Kidney (tissue), 14 donors: Measurements from ENCODE around the gene NIPAL4. TPM values are rescaled to one million over a fixed set of nuclear protein-coding genes. Genes with fewer than 3 reads are reported as not detected.

Experiments
- DNase-seq, 5 donors: peaks; one replicate each; pipeline ENCODE4 v3.0.0-alpha.2; 2013 to 2020
- FAIRE-seq: peaks from 2 replicates; lab custom pipeline; 2012; peaks lifted over from hg19 to GRCh38; lab: Jason Lieb, UNC
- H3K27ac ChIP-seq, 2 donors: one replicate each; pipeline ENCODE4 v1.7.0; 2013; ENCODE audit warnings: low read depth in 2 of 2, low read length in 2 of 2, inconsistent platforms in 1 of 2
- H3K27me3 ChIP-seq: one replicate; pipeline ENCODE4 v1.7.1; 2013; ENCODE audit warnings: low read length, inconsistent platforms; ENCODE audit not compliant: control insufficient read depth, insufficient read depth
- H3K36me3 ChIP-seq, 3 donors: one replicate each; pipeline versions ENCODE4 v1.7.0 to v1.7.1; 2013; ENCODE audit warnings: low read length in 3 of 3, control low read depth in 1 of 3, inconsistent platforms in 1 of 3; ENCODE audit not compliant: insufficient read depth in 3 of 3, control insufficient read depth in 2 of 3
- H3K4me1 ChIP-seq, 3 donors: one replicate each; pipeline versions ENCODE4 v1.7.0 to v1.7.1; 2013; ENCODE audit warnings: low read length in 3 of 3, inconsistent platforms in 1 of 3, low read depth in 1 of 3; ENCODE audit not compliant: control insufficient read depth in 2 of 3, insufficient read depth in 2 of 3
- H3K4me3 ChIP-seq, 3 donors: one replicate each; pipeline versions ENCODE4 v1.7.0 to v1.8.1; 2013; ENCODE audit warnings: low read length in 3 of 3, control low read depth in 1 of 3, inconsistent platforms in 1 of 3
- H3K9ac ChIP-seq, 3 donors: one replicate each; pipeline versions ENCODE4 v1.7.0 to v1.7.1; 2013; ENCODE audit warnings: low read length in 3 of 3, control low read depth in 1 of 3, inconsistent platforms in 1 of 3
- H3K9me3 ChIP-seq, 3 donors: one replicate each; pipeline versions ENCODE4 v1.7.0 to v1.7.1; 2013; ENCODE audit warnings: low read length in 3 of 3, control low read depth in 1 of 3, inconsistent platforms in 1 of 3; ENCODE audit not compliant: control insufficient read depth in 2 of 3, insufficient read depth in 1 of 3
- intact Hi-C: fragments of 100-400 bp; cut with DNase I; formaldehyde crosslinking; loops from one replicate; pipeline ENCODE4 v1.11.1; 2022
- polyA plus RNA-seq: library from polyadenylated mRNA; stranded (reverse); fragments of 350-450 nt; fragmentation: Illumina TruSeq; extraction: RNeasy Lipid Tissue Mini Kit (QIAGEN cat#74804); gene quantifications from one replicate; pipeline ENCODE4 v1.2.3, GENCODE V29; 2014; ENCODE audit warnings: low read depth, low replicate concordance; ENCODE audit not compliant: insufficient read depth
- total RNA-seq: library from RNA; stranded (reverse); fragmentation: NEBNext Ultra II Directional; extraction: Animal tissue kit (Norgen Biotek cat#: 25700); gene quantifications from one replicate; pipeline ENCODE4 v1.2.1, GENCODE V29; 2021
- TF ChIP-seq, protein P1 (sequence below): IDR thresholded peaks from 3 replicates; pipeline ENCODE4 v1.5.1; 2012; ENCODE audit warnings: mild to moderate bottlenecking, moderate library complexity, borderline replicate concordance; ENCODE audit not compliant: insufficient read depth; ENCODE audit errors: extremely low read depth
- donor health status: control.
- donor health status: control.
- donor health status: control.
- donor health status: control.
- donor health status: control.
- donor health status: DM: yes; HTN: yes; CAD: no.
- donor health status: Normal renal cell carcinoma (clear cell type).

NIPAL4 gene
- total and polyA plus RNA-seq, 2 donors from 2014 or later: not detected

DNA sequence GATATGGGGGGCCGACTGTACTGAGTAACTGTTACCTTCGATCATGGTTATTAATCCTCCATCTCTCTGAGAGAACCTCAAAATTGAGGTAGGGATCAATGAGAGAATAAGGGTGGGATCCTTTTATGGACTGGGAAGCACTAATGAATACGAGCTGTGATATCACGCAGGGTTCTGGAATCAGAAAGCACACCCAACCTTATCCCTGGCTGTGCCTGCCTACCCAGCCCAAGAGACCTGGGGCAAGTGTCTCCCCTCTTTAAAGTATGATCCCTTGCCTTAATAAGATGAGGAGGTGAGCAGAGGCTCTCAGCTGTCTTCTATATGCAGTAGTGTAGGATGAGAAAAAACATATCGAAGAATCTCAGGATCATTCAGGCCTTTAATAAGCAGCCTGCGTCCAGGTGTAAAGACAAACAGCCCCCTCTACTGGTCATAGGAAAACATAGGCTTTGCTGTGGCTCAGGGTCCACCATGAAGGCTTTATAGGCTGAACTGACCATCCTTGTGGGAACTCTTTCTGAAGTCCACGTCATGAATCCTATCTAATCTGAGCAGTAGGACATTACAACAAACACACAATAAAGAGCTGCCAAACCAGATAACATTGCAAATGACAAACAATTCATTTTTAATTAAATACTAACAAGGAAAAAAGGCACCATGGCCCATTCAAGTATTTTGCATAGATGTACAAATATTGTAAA, 16.8 kb downstream of the NIPAL4 start:
- Histone ChIP-seq H3K36me3 (no peaks in the 10 kb centered on the region), H3K9ac (no peak overlapping the region), H3K4me3 (no peak overlapping the region), H3K9me3 (no peaks in the 10 kb centered on the region), H3K27ac (no peak overlapping the region), H3K27me3 (no peaks in the 10 kb centered on the region), H3K4me1 (no peaks in the 10 kb centered on the region)
- intact Hi-C loops: no loop called here
- peak; percentile 39 for FAIRE-seq
- TF ChIP-seq, protein P1, sequence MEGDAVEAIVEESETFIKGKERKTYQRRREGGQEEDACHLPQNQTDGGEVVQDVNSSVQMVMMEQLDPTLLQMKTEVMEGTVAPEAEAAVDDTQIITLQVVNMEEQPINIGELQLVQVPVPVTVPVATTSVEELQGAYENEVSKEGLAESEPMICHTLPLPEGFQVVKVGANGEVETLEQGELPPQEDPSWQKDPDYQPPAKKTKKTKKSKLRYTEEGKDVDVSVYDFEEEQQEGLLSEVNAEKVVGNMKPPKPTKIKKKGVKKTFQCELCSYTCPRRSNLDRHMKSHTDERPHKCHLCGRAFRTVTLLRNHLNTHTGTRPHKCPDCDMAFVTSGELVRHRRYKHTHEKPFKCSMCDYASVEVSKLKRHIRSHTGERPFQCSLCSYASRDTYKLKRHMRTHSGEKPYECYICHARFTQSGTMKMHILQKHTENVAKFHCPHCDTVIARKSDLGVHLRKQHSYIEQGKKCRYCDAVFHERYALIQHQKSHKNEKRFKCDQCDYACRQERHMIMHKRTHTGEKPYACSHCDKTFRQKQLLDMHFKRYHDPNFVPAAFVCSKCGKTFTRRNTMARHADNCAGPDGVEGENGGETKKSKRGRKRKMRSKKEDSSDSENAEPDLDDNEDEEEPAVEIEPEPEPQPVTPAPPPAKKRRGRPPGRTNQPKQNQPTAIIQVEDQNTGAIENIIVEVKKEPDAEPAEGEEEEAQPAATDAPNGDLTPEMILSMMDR: peak; percentile 69
- peak in 4 of 5 donors; percentile 49 to 85 (median 72) for DNase-seq

DNA sequence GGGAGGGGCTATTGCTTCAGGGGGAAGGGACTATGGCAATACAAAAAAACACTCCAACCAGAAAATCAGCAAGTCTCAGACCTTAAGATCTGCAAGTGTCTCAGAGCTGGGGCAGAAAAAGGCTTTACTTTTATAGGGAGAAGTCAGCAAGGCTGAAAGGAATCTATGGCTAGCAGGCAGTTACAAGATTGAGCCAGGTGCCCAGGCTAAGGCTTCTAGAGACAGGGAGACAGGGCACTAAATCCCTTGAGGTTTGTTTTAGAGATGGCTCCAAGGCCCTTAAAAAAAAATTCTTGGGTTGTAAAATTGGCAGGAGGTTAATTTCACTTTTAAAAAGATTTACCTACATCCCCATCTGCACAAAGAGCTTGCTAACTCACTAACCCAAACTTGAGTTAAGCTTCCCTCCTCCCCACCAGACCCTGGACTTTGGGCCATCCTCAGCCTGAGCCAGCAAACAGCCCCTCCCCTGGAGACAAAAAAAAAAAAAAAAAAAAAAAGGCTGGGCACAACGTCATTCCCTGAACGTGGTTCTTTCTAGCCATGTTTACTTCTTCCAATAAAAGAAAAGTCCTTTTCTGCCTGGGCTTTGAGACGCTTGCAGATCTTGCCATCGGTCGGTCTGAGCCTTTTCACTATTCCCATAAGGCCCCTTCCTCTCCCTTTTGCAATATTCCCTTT, 17.9 kb downstream of the NIPAL4 start:
- DNase-seq (peak in 1 of 5 donors; percentile 26), FAIRE-seq (no peak)
- no peaks in the 10 kb centered on the region for H3K9me3 ChIP-seq
- H3K4me1 ChIP-seq: no peaks in the 10 kb centered on the region
- no peaks in the 10 kb centered on the region for H3K27me3 ChIP-seq
- TF ChIP-seq, protein P1: no peak
- H3K4me3 ChIP-seq: no peak overlapping the region
- no peaks in the 10 kb centered on the region for H3K36me3 ChIP-seq
- H3K9ac ChIP-seq: no peak overlapping the region
- intact Hi-C loops: no loop called here
- no peak overlapping the region for H3K27ac ChIP-seq

DNA sequence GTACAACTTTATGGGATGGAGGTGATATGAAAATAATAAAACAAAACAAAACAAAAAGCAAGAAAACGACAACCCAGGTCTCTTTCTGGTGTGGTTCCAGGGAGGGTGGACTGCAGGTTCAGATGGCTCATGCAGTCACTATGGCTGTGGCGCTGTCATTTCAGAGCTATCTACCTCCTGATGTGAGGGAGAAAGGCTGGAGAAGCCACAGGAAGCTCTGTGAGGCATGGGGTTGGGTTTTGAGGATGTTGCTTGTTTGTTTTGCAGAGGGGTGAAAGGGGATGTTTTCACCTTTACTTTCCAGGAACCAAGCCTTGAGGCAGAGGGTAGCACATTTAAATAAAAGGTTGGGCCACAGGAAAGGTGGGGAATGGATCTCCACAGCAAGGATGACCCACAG, 18.7 kb downstream of the NIPAL4 start:
- no peak for FAIRE-seq
- TF ChIP-seq, protein P1: no peak
- intact Hi-C loops: no loop called here

More for the DNA sequence above, 18.7 kb downstream of the NIPAL4 start:
- no peak for DNase-seq
- H3K36me3 ChIP-seq: no peaks in the 10 kb centered on the region
- no peak overlapping the region for H3K9ac ChIP-seq
- H3K4me1 ChIP-seq: no peaks in the 10 kb centered on the region
- H3K9me3 ChIP-seq: no peaks in the 10 kb centered on the region
- H3K4me3 ChIP-seq: no peak overlapping the region
- H3K27me3 ChIP-seq: no peaks in the 10 kb centered on the region
- no peak overlapping the region for H3K27ac ChIP-seq
